C1 segment of cervical spinal cord (tissue), 14 donors: ENCODE measurements around the gene CYP4V2.

Experiments used
- DNase-seq, 14 donors: peaks; one replicate each; lab custom pipeline; 2025; lab: John Stamatoyannopoulos, UW

The CYP4V2 gene

GRCh38 chr4:186191200-186192065 is at the start of gene CYP4V2:
TSS of gene CYP4V2 (plus strand) at chr4:186191567. CDS start at chr4:186191824, 257 bp downstream.
- DNase-seq = peak in 13 of 14 donors; percentile 70 to 96 (median 82)

- DNase-seq = peak in 10 of 14 donors; percentile 11 to 79 (median 49)
These were observed 47.0 kb upstream of the CYP4V2 start for GRCh38 chr4:186144198-186144945.

- peak in 11 of 14 donors; percentile 18 to 82 (median 49) for DNase-seq
These were observed 46.3 kb upstream of the CYP4V2 start for GRCh38 chr4:186144946-186145569.

- peak in 1 of 14 donors; percentile 3 for DNase-seq
These were observed 44.9 kb upstream of the CYP4V2 start for GRCh38 chr4:186146458-186146857.

- DNase-seq = no peak
These were observed 42.9 kb upstream of the CYP4V2 start for GRCh38 chr4:186148336-186148975.

GRCh38 chr4:186149872-186150271 is 41.5 kb upstream of the CYP4V2 start:
- DNase-seq = peak in 3 of 14 donors; percentile 5 to 22 (median 8)

- DNase-seq = no peak
These were observed 40.4 kb upstream of the CYP4V2 start for GRCh38 chr4:186150926-186151325.

- no peak for DNase-seq
These were observed 39.9 kb upstream of the CYP4V2 start for GRCh38 chr4:186151499-186151898.

- DNase-seq = no peak
These were observed 33.1 kb upstream of the CYP4V2 start for GRCh38 chr4:186158021-186158813.

GRCh38 chr4:186158966-186159365 is 32.4 kb upstream of the CYP4V2 start:
- no peak for DNase-seq

- DNase-seq = no peak
These were observed 31.8 kb upstream of the CYP4V2 start for GRCh38 chr4:186159613-186160012.

GRCh38 chr4:186161138-186161537 is 30.2 kb upstream of the CYP4V2 start:
- no peak for DNase-seq

- DNase-seq = no peak
These were observed 24.4 kb upstream of the CYP4V2 start for GRCh38 chr4:186166852-186167512.

- no peak for DNase-seq
These were observed 23.8 kb upstream of the CYP4V2 start for GRCh38 chr4:186167605-186168004.

GRCh38 chr4:186168750-186169149 is 22.6 kb upstream of the CYP4V2 start:
- no peak for DNase-seq

- DNase-seq = no peak
These were observed 21.9 kb upstream of the CYP4V2 start for GRCh38 chr4:186169333-186169944.

GRCh38 chr4:186169945-186170802 is 21.2 kb upstream of the CYP4V2 start:
- no peak for DNase-seq

- no peak for DNase-seq
These were observed 20.4 kb upstream of the CYP4V2 start for GRCh38 chr4:186170966-186171365.

- DNase-seq = no peak
These were observed 18.8 kb upstream of the CYP4V2 start for GRCh38 chr4:186172546-186172945.
